ENCODE results near the gene LRRC38.

LRRC38 gene

DNA sequence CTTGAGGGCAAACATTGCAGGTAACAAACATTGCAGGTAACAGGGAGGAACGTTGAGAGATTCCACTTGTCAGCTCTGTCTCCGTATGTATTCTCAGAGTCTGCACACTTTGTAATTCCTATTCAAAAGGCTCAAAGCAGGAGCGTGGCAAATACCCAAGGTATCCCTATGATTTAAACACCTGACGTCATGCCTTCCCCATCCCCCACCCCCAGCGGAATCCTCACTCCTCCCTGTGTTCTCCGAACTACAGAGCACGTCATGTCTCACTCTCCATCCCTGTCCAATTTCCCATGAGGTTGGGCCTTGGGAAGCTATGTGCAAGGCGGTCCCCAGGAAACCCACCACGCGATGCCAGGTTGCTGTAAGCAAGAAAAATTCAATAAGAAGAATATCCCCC, 2.8 kb upstream of the LRRC38 start:
- no peak for DNase-seq

DNA sequence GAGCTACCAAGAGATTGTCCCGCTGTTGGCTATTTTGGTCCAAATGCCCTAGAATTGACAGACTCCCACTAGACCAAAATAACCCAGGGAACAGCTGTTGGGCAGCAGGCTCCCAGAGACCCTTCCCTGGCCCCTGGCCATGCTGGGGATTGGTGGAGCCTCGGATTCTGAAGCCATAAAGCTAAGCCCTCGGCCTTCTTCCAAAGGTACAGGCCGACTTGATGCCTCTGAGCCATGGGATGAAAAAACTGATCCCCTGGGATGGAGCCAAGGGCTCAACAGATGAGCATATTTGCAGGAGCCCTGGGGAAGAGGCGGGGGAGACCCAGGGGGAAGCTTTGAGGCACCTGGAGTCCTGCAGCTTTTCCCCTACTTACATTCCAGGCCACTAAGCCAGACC, 1.0 kb upstream of the LRRC38 start:
- DNase-seq: no peak

DNA sequence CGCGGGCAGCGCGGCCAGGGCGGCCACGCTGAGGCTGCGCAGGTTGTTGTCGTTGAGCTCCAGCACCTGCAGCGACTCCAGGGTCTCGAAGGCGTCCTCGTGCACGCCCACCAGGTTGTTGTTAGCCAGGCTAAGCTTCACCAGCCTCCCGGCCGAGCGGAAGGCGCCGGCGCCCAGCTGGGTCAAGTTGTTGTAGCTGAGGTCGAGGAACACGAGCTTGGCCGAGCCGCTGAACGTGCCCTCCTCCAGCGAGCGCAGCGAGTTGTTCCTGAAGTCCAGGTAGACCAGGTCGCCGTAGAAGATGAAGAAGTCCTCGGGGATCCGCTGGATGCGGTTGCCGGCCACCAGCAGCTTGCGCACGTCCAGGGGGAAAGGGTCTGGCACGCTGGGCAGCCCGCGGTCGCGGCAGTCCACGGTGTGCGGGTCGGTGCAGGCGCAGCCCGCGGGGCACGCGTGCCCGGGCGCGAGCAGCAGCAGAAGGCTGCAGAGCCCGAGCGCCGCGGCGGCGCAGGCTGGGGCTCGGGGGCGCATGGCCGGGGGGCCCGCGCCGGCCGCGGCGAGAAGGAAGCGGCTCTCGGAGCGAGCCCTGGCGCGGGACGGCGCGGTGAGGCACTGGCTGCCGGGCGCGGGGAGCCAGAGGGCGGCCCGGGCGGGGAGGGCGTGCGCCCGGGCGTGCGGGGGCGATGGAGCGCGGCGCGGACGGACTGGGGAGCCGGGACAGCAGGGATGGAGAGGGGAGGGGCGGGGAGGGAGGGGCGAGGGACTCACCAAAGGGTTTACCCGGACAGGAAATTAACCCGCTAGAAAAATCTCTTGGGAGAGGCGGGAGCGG, 524 bp downstream of the LRRC38 start:
- no peak for DNase-seq

DNA sequence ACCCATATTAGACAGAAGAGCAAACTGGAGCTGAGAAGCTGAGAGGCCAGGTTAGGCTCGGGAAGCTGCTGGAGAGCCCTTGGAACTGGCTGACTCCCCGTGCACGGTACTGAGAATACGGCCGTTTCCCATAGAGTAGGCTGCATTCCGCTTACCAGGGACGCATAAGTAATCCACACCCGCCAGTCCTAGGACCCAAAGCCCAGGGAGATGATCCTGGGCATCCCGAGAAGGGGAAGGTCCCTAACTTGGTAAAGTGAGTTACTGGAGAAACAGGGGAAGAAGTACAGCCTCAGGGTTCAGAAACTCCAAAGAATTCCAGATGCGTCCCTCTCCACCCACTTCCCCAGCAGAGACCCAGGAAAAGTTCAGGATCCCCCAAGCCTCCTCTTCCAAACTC, 1.3 kb downstream of the LRRC38 start:
- DNase-seq: no peak

DNA sequence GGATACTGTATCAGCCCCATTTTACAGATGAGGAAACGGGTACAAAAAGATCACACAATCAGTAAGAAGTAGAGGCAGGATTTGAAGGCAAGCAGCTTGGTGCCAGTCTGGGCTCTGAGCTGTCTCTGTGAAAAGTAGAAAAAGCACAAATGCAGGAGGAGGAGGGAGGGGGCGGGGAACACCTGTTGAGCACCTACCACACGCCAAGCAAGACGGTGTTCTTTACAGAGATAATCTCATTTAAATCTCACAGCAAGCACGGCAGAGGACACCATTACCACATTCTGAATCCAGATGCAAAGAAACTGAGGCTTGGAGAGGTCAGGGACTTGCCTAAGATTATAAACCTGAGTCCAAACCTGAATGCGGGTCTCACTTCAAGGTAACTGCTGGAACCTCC, 3.3 kb downstream of the LRRC38 start:
- DNase-seq: no peak

DNA sequence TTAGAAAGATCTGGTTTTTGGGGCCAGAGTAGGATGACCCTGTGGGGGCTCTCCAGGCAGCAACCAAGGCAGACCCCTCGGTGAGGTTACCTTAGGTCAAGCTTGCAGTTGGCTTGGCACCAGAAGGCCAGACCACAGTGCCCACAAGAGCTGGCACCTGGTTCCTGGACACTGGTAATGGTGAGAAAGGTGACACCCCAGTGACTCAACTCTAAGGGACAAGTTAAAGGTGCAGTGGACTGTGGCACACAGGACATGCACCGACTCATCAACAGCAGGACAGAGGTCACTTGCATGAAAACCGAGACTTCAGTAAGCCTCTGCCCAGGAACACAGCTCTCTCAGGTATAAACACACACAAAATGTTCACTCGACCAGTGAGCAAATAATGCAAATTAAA, 6.7 kb downstream of the LRRC38 start:
- no peak for DNase-seq

DNA sequence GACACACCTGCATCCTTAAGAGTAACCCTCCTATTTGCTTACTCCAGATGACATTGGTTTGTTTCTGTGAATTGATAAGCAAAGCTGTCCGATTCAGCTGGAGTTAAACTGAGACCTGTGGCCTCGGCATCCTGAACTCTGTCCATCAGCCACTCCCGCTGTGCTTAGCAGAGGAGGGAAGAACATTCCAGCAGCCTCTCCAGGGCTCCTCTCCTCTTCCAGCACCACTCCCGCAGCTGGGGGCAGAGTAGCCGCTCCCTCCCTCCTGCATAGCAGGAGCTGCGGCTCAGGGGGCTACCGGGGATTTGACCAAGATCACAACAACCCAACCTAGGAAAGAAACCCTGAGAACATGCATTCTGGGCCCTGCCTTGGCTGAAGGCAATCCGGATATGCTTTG, 8.8 kb downstream of the LRRC38 start:
- DNase-seq: no peak

DNA sequence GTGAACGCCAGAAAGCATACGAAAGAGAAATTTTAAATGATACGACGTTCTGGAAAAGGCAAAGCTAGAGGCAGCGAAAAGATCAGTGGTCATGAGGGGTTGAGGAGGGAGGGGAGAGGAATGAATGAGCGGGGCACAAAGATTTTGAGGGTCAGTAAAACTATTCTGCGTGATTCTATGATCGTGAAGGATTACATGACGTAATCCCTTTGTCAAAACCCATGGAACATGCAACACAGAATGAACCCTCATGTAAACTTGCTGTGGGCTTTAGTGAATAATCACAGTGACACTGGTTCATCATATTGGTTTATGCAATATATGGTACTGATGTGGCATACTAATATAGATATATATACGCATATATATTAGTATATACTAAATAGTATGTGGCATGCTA, 13.0 kb downstream of the LRRC38 start:
- DNase-seq: no peak

DNA sequence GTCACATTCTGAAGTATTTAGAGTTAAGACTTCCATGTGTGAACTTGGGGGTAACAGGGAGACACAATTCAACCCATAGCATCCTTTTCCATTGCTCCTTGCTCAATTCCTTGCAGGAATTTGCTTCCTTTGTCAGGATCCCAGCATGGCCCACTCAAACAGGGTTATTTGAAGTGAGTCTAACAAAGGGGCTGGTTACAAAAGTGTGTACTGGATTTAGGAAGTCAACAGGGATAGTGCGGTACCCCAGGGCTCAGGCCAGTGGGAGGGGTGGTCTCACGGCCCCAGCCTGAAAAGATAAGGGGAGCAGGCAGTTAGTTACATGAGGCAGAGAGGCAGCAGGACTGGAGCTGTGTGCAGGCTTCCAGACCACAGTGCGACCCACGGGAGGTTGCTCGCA, 14.4 kb downstream of the LRRC38 start:
- no peak for DNase-seq

DNA sequence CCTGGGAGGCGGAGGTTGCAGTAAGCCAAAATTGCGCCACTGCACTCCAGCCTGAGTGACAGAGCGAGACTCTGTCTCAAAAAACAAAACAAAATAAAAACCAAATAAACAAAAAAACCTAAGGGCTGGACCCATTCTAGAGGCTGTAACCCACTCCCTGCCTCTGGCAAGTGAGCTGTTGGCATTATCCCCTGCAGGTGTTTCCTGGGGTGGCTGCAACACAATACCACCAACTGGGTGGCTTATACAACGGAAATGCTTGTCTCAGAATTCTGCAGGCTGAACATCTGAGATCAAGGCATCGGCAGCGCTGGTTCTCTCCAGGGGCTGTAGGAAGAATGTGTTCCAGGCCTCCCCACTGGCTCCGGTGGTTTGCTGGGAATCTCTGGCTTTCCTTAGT, 15.2 kb downstream of the LRRC38 start:
- no peak for DNase-seq

DNA sequence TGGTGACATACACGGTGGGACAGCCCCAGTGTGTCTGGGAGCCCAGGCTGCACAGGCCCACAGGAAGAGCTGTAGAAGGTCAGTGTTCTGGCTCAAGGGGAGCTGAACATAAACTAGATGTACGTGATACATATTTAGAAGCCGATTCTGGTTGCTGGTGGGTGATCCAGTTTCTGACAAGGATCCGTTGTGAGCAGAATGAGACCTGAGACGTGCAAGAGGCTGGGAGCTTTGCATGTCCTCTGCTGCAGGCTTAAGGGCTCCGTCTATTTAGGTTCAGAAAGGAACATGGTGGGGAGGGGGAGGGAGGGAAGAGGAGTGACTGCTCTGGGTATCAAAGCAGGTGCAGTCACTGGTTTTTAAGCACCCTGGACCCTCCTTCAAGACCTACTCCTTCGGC, 18.6 kb downstream of the LRRC38 start:
- DNase-seq: no peak

DNA sequence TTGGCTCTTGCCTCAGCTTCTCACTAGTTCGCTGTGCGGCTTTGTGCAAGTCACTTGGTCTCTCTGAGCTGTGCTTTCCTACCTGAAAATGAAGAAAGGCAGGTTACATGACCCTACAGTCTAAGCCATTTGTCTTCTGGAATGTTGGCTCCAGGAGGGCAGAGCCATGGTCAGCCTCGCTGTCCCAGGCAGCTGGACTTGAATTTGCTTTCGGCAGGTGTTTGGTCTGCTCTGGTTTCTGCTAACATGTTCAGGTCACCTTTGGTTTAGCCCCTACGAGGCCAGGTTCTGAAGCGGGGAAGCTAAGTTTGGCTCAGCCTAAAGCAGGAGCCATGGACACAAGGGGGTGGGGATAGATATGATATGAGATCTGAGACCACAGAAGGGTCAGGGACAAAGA, 19.1 kb downstream of the LRRC38 start:
- DNase-seq: no peak

DNA sequence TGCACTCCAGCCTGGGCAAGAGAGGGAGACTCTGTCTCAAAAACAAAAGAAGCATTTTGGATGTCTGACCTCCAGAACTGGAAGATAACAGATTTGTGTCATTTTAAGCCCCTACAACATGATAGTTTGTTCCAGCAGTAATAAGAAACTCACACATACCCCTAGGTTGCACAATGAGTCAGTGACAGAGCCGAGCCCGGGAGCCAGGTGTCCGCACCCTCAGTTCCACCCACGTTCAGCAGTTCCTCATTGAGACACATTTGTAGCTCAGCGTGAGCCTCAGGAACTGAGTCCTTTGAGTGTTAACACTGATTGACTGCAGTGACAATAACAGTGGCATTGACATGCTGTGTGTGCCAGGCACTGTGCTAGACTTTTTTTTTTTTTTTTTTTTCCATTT, 19.8 kb downstream of the LRRC38 start:
- DNase-seq: no peak

DNA sequence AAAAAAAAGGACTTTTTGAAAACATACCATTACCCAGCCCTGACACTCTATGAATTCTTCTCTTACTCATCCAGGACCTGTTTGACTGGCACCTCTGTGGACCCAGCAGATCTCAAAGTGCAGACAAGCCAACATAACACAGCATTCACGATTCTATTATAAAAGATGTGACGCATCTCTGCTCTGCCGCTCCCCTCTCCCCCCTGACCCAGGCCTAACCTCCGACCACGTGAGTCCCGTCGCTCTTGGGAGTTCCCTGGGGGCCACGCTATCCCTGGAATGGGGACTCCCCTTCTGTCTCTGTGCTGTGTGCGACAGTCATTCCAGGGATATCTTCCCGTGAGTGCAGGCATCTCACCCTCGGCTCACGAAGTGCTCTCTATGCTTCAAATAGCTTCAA, 21.1 kb downstream of the LRRC38 start:
- DNase-seq: no peak

DNA sequence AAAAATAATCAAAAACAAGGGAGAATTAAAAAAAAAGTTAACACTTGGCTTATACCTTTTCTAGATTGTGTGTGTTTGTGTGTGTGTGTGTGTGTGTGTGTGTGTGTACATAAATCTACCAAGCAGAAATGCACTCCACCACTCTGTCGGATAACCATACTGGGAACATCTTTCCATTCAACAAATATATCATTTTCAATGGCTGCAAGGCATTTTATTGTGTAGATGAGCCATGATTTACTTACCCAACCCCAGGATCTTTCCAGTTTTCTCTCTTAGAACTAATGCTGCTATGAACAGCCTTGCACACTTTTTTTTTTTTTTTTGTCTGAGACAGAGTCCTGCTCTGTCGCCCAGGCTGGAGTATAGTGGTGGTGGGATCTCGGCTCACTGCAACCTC, 25.8 kb downstream of the LRRC38 start:
- no peak for DNase-seq

DNA sequence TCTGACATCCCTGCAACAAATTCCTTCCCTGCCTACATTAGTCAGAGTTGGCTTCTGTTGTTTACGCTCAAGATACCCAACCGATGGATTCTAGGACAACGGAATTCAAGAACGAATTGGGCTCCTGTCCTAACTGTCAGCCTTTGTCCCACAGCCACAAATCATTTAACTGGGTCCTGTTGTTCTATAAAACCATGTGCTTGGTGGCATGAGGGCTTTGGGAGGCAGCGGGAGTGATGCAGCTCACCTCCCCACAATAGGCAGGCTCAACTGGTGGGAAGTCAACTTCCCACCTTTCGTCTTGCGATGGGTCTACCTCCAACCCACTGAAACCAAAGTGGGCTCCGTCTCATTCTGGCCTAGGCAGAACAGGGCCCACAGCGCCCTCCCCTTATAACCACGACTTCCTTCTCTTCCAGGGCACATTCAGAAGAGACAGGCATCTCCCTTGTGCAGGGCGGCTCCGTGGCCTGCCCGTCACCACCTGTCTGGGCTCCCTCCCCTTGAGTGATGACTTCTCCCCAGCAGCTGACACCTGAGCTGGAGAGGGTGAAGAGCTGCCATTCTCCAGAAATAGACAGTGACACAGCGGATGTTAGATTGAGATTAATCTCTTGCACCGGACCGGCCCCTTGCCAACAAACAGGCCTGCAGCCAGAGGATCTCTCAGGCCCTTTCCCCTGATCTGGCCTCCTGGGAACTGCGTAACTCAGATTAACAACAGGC, 26.5 kb downstream of the LRRC38 start:
- no peak for DNase-seq

DNA sequence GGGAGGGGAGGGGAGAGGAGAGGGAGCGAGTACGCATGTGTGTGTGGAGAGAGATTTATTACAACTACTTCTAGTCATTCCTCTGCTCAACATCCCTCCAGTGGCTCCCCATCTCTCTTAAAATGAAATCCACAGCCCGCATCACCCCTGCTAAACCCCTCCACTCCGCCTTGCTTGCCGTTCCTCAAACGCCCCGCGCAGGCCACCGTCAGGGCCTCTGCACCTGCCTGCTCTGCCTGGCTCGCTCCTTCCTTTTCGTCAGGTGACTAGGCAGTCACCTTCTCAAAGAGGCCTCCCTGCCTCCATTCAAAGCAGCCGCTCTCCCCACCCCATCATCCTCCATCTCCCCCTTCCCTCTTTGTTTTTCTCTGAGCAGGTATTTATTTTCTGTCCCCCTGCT, 29.9 kb downstream of the LRRC38 start:
- DNase-seq: no peak

DNA sequence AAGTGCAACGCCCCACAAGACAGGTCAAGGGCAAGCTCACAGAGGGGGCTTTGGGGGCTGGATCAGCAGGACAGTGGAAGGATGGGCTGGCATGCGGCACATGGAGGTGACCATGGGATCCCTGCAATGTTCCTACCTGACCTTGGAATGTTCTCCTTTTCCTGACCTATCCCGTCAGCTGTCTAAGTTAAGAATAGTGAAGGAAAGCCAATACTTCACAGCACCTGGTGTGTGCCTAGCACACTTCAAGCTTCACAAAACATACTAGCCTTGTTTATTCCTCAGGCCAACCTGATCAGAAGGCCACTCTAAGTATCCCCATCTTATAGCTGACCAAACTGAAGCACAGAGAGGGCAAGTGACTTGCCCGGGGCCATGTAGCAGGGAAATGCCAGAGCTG, 31.2 kb downstream of the LRRC38 start:
- DNase-seq: no peak

DNA sequence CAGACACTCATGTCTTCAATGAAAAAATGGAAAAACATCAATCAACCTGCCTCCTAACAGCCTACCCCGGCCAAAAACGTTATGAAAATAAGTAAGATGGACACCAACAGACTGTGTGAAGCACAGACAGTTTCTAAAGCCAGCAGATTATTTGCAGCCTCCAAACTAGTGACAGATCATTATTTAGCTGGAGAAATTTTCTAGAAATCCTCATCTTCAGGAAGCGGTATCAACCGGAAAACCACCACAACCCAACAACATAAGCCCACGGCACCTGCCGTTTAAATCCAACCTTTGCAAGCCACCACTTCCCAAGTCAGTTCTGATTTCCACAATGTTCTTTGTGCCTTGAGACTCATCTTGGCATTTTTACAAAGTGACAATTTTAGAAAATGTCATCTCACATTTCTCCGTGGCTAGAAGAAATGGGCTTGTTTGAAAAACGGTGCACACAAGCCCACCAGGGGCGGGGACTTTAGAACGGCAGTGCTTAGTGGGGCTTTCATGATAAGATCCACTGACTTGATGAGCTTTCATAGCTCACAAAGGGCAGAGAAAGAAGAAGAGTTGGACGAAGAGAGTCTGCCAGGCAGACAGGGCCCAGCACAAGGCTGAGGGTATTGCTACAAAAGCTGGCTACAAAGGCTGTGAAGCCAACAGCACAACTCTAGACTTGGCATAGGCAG, 34.5 kb downstream of the LRRC38 start:
- DNase-seq: no peak

DNA sequence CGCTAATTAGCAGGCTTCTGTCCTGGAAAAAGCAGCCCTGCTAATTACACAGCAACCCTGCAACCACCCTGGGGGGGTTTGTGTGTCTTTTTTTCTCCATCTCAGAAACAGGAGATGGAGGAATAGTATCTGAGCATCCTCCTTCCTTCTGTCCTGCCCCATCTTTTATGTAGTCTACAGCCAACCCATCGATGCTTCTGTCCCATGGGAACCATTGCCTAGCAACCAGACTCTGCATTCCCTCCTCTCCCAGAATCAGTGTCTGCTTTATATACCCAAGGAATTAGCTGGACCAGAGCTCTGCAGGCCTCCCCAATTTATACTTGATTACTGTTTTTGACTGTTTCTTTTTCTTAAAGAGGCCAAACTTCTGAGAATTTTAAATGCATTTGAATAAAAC, 35.1 kb downstream of the LRRC38 start:
- no peak for DNase-seq

DNA sequence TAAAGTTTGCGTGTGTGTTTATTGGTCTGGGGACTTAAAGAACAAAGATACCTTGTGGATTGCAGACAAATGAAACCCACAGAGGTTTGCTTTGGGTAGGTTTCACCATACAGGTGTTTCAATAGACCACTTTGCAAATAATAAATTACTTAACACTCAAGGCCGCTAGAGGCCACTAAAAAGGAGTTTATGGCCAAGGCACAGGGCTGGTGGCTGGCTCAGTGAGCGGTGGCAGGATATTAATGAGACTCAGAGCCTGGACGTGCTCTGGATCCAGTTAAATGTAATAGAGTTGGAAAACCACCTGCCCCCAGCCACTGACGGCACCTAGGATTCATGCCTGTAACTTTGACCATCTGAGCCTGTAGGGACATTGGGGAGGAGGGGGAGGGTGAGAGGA, 44.5 kb downstream of the LRRC38 start:
- no peak for DNase-seq

DNA sequence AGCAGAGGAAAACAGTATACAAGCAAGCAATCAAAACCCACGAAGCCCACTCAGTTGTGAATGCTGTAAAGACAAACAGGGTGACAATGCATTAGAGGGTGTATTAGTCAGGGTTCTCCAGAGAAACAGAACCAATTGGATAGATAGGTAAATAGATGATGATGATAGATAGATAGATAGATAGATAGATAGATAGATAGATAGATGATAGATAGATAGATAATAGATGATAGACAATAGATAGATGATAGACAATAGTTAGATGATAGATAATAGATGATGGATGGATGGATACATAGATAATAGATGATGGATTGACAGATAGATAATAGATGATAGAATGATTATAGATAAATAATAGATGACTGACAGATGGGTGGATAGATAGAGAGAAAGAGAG, 48.3 kb downstream of the LRRC38 start:
- no peak for DNase-seq

DNA sequence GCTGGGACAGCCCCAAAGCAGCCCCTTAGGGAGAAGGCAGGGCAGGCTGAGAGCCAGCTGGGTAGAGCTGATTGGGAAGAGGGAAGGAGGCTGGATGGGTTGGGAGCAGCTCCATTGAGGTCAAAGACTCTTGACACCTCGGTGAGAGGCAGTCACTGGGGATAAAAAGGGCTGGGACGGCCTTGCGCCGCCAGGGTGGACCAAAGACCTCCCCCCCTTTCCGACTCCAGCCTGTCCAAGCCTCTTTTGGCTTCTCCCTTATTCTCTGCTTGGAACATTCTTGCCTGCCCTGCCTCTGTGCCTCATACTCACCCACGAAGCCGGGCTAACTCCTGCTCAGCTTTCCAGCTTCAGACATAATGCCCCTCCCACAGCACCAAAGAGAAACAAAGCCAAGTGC, 51.1 kb downstream of the LRRC38 start:
- no peak for DNase-seq

DNA sequence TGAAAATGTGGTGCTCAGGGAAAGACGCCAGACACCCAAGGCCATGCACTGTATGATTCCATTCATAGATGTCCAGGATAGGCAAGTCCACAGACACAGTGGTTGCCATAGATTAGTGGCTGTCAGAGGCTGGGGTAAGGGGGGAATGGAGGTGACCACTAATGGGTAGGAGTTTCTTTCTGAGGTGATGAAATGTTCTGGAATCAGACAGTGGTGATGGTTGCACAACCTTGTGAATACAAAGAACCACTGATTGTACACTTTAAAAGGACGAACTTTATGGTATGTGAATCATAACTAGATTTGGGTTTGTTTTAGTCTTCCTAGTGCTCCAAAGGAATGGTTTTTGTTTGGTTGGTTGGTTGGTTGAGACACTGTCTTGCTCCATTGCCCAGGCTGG, 51.8 kb downstream of the LRRC38 start:
- DNase-seq: no peak

Data from activated naive CD4-positive, alpha-beta T cell (primary cell).